Thoracic aorta (tissue), 2 donors: ENCODE results near the gene CTSC. TPM values are rescaled to one million over a fixed set of nuclear protein-coding genes. Genes with fewer than 3 reads are reported as not detected.

Experiments used
- total RNA-seq, 2 donors: library from RNA; depleted of rRNA; stranded (reverse); fragments of >200 nt; gene quantifications; one replicate each; pipeline versions ENCODE4 v1.1.0 to v1.2.3, GENCODE V29; 2016

The CTSC gene
- total RNA-seq, 2 donors from 2014 or later = 49.0 to 91.1 TPM

Other genes starting within 250 kb of the CTSC start
- 1 to 10 TPM in 1 of 2 donors, under 1 TPM in 1; 0.56 to 2.3 TPM for gene RAB38, start 162.3 kb downstream of the CTSC start, total RNA-seq